T follicular helper cell (primary cell): ENCODE measurements around the gene CETP.

ENCODE experiments used
- DNase-seq: peaks from one replicate; pipeline ENCODE4 v3.0.0-alpha.2; 2020; ENCODE audit warnings: low read depth

The CETP gene

DNA sequence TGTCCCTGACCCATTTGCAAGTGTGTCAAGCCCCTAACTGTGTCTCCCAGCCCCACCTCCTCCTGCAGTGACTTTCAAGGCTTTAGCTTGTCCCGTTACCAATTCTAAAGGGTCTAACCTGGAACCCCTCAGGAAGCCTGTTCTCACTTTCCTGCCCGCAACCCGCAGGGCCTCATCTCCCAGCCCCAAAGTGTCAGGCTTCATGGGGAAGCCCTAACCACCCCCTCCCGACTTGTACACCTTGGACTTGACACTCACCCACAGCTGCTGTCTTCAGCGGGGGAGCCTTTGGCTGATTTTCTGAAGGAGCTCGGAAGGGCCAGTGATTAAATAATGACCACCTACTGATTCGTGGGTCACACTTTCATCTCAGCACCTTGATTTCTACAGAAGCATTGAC is 60.7 kb downstream of the CETP start:
- DNase-seq, result no peak

DNA sequence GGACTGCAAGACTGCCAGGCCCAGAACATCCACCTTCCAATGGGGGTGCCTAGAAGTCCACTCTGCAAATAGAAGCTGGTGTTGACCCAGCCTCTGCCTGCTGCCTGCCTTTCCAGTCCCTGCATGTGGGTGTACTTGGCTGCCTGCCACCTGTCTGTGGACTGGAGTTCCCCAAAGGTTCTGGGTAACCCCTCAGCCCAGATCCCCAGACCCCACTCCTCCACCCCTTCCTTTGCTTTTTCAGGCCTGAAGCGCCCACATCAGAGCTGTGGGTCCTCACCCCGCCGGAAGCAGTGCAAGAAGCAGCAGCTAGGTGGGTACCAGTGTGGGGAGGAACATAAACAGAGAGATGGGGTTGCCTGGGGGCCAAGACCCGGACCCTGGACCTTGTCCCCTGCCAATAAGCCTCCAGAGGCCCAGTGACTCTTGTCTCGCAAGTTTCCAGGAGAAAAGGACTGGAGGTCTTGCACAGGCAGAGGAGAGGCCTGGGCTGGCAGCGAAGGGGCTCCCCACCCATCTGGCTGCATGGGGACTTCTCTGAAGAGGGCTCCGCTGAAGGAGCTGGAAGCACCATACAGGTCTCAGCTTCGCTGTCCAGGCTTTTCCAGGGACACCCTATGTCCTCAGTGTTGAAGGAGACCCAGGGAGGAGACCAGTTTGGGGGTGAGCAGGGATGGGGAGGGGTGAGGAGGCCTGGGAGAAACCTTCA is 61.9 kb downstream of the CETP start:
- peak; percentile 60 for DNase-seq

DNA sequence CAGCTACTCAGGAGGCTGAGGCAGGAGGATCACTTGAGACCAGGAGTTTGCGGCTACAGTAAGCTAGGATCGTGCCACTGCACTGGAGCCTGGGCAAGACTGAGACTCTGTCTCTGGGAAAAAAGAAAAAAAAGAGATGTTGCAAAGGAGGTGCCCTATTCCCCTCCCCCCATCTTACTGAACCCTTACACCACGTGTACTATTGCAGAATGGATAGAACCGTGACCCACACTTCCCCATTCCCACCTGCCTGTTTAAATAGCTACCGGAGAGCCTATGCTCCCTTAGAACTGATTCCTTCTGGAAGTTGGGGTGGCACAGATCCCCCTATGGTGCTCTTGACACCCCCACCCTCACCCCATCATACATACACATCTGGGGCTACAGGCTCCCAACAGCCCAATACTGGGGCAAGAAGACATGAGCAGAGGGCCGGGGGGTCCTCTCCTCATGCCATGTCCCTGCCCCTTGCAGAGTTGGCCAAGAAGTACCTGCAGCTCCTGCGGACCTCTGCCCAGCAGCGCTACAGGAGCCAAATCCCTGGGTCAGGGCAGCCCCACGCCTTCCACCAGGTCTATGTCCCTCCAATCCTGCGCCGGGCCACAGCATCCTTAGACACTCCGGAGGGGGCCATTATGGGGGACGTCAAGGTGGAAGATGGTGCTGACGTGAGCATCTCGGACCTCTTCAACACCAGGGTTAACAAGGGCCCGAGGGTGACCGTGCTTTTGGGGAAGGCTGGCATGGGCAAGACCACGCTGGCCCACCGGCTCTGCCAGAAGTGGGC is 63.3 kb downstream of the CETP start:
- DNase-seq, result no peak

DNA sequence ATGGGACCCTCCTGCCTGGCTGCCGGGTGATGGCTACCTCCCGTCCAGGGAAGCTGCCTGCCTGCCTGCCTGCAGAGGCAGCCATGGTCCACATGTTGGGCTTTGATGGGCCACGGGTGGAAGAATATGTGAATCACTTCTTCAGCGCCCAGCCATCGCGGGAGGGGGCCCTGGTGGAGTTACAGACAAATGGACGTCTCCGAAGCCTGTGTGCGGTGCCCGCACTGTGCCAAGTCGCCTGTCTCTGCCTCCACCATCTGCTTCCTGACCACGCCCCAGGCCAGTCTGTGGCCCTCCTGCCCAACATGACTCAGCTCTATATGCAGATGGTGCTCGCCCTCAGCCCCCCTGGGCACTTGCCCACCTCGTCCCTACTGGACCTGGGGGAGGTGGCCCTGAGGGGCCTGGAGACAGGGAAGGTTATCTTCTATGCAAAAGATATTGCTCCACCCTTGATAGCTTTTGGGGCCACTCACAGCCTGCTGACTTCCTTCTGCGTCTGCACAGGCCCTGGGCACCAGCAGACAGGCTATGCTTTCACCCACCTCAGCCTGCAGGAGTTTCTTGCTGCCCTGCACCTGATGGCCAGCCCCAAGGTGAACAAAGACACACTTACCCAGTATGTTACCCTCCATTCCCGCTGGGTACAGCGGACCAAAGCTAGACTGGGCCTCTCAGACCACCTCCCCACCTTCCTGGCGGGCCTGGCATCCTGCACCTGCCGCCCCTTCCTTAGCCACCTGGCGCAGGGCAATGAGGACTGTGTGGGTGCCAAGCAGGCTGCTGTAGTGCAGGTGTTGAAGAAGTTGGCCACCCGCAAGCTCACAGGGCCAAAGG is 64.4 kb downstream of the CETP start:
- DNase-seq, result no peak

DNA sequence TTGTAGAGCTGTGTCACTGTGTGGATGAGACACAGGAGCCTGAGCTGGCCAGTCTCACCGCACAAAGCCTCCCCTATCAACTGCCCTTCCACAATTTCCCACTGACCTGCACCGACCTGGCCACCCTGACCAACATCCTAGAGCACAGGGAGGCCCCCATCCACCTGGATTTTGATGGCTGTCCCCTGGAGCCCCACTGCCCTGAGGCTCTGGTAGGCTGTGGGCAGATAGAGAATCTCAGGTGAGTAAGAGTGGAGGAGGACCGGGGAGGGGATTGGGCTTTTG is 65.0 kb downstream of the CETP start:
- no peak for DNase-seq

DNA sequence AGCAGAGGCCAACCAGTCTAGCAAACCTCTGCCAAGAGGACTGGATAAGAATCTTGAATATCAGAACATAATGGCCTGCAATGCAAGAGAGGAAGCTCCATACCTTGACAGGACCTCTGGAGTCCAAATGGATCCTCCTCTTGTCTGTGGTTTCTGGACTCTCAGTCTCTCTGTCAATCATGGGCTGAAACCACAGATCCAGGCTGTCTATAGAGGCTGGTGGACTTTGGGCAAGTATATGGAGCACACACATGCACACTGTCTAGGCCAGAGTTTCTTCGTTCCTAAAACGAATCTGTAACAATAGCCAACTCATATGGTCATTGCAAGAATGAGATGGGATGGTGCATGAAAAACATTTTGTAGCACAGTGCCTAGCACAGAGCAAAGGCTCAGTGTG is 65.3 kb downstream of the CETP start:
- DNase-seq, result no peak

DNA sequence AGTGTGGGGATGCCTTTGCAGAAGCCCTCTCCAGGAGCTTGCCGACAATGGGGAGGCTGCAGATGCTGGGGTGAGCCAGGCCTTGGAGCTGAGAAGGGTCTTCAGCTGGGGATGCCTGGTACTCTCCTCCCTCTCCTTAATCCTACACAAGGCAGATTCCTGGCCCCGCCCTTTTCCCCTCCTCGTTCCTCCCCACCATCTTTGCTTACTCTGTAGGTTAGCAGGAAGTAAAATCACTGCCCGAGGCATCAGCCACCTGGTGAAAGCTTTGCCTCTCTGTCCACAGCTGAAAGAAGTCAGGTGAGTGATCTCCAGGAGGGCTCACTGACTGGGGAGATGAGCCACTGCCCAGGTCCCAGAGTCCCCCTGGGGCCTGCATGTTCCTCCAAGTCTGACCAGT is 66.3 kb downstream of the CETP start:
- no peak for DNase-seq

DNA sequence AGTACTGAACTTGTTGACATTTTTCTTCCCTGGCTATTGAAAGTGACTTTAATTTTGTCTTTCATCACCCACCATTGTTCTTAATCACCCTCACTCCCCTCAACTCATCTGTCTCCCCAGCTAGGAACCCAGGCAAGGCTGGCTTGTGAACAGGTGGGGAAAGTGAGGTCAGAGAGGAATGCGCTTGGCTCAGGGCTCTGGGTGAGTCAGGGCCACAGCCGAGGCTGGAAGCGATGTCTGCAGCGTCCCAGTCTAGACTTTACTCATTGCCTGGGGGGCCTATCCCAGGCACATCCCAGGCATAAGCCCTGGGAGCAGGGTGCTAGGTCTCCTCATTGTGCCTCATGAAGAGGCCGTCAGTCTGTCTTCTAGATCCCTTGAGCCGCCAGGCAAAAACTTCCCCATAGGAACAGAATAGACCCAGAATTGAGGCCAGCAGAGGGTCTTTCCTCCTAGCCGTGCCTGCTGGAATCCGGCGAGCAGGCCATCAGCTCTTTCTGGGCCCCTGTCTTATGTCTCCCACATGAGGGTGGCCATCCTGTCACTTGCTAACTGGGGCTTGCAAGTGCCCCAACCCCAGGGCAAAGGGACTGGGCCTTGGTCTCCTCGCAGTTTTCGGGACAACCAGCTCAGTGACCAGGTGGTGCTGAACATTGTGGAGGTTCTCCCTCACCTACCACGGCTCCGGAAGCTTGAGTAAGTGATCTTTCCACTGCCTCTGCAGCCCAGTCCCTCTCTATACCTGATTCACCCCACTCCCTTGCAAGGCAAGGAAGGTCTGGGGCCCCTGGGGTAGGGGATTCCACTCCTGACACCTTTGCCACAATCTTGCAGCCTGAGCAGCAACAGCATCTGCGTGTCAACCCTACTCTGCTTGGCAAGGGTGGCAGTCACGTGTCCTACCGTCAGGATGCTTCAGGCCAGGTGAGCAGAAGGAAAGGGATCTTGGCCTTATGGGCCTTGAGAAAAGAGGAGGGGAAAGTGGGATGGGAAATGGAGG is 67.7 kb downstream of the CETP start:
- no peak for DNase-seq

DNA sequence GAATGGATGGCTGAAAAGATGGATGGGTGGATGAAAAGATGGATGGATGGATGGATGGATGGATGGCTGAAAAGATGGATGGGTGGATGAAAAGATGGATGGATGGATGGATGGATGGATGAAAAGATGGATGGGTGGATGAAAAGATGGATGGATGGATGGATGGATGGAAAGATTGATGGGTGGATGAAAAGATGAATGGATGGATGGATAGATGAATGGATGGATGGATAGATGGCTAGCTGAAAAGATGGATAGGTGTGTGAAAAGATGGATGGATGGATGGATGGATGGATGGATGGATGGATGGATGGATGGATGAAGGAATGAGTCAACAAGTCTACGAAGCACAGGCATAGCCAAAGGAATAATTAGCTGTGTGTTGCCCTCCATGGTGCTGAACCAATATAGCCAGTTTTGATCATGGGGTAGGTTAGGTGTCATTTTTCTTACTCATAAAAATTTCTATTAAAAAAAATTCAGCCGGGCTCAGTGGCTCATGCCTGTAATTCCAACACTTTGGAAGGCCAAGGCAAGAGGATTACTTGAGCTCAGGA is 68.7 kb downstream of the CETP start:
- DNase-seq, result no peak

DNA sequence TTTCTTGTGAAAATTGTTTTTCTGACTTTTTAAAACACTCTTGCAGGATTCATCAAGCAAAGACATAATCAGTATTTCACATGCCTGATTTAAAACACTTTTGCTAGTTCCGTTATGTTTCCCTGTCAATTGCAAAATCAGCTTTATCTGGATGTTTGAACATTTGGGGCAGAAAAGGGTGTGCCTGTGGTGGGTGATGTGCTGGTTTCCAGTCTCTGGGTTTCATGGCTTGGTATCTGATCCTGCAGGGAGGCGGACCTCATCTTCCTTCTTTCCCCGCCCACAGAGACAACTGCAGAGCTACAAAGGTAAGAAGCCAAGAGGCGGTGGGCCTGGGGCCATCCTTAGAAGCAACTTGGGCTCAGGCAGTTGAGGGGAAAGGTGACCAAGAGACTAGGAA is 69.4 kb downstream of the CETP start:
- no peak for DNase-seq

DNA sequence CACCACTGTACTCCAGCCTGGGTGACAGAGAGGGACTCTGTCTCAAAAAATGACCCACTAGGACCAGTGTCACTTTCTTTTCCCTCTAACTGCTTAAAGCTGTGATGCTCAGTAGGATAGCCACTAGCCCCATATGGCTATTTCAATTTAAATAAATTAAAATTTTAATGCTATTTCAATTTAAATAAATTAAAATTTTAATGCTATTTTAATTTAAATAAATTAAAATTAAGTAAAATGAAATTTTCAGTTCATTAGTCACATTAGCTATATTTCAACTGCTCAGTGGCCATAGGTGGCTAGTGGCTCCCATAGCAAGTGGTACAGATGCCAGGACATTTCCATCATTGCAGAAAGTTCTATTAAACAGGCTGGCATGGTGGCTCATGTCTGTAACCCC is 70.6 kb downstream of the CETP start:
- no peak for DNase-seq

DNA sequence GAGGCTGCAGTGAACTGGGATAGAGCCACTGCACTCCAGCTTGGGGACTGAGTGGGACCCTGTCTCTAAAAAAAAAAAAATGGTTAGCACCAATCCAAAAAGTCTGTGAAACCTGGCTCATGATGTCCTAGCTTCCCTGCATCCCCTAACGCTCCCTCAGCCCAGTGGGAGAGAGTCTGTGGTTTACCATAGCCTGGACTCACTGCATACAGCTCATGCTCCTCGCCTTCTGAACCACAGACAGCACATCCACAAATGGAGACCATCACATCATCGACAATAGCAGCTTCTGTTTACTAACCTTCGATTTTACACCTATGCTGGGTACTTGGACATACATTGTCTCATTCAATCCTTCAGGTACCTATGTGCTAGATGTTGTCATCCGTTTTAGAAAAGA is 71.2 kb downstream of the CETP start:
- no peak for DNase-seq
